Sigmoid colon (tissue), 7 donors: ENCODE measurements around the gene DNASE2B. TPM values are rescaled to one million over a fixed set of nuclear protein-coding genes. Genes with fewer than 3 reads are reported as not detected.
A peak's percentile ranks its signal among the peaks of the same experiment; 100 is the strongest.

Source experiments
- DNase-seq: peaks from one replicate; pipeline ENCODE4 v3.0.0-alpha.2; 2019
- H3K27ac ChIP-seq, 4 donors: fragments of 200-600 bp; sonication (generic); one replicate each; pipeline ENCODE4 v1.5.1; 2016 to 2019; ENCODE audit warnings: mild to moderate bottlenecking in 1 of 4
- H3K27me3 ChIP-seq, 3 donors: fragments of 200-600 bp; sonication (generic); one replicate each; pipeline ENCODE4 v1.5.1; 2019; ENCODE audit warnings: mild to moderate bottlenecking in 1 of 3
- H3K36me3 ChIP-seq, 4 donors: fragments of 200-600 bp; sonication (generic); one replicate each; pipeline ENCODE4 v1.5.1; 2016 to 2019
- H3K4me1 ChIP-seq, 4 donors: fragments of 200-600 bp; sonication (generic); one replicate each; pipeline ENCODE4 v1.5.1; 2017 to 2019
- H3K4me3 ChIP-seq, 4 donors: fragments of 200-600 bp; sonication (generic); one replicate each; pipeline ENCODE4 v1.5.1; 2017 to 2019; ENCODE audit warnings: mild to moderate bottlenecking in 2 of 4, moderate library complexity in 1 of 4
- H3K9me3 ChIP-seq, 4 donors: fragments of 200-600 bp in 3 of 4; sonication (generic) in 3 of 4; one replicate each; pipeline versions ENCODE4 v1.5.1 to v1.6.1; 2013 to 2019
- EP300 ChIP-seq, 4 donors: sonication (generic); formaldehyde crosslinking; IDR thresholded peaks; one replicate each; pipeline ENCODE4 v1.6.1; 2017; ENCODE audit warnings: antibody characterized with exemption in 4 of 4
- POLR2A ChIP-seq, 2 donors: fragments of 450-650 bp; IDR thresholded peaks; one replicate each; pipeline ENCODE4 v1.6.1; 2016; ENCODE audit warnings: antibody characterized with exemption in 2 of 2, mild to moderate bottlenecking in 2 of 2, moderate library complexity in 2 of 2
- POLR2AphosphoS5 ChIP-seq, 4 donors: sonication (generic); formaldehyde crosslinking; IDR thresholded peaks; one replicate each; pipeline ENCODE4 v1.6.1; 2017; ENCODE audit warnings: antibody characterized with exemption in 4 of 4
- WGBS, 2 donors: extraction: QIAGEN DNeasy Blood & Tissue Kit; methylation state at CpG; one replicate each; pipeline ENCODE4 v1.1.7; 2013; 5-methylcytosine and 5-hydroxymethylcytosine counted together
- intact Hi-C: fragments of 100-400 bp; cut with DNase I; formaldehyde crosslinking; loops from one replicate; pipeline ENCODE4 v1.15.1; 2023
- polyA plus RNA-seq, 3 donors: library from polyadenylated mRNA; stranded (reverse); fragments of 200-250 nt; gene quantifications; one replicate each; pipeline ENCODE4 v1.2.3, GENCODE V29; 2013
- total RNA-seq, 4 donors: library from RNA; depleted of rRNA; stranded (reverse); fragments of >200 nt; gene quantifications; one replicate each; pipeline ENCODE4 v1.1.0, GENCODE V29; 2016
- TF ChIP-seq, protein P1 (sequence below), 4 experiments: fragments of 450-650 bp in 3 of 4; fragments of 200-600 bp in 1 of 4; IDR thresholded peaks; one replicate each; pipeline ENCODE4 v1.5.1; 2016 to 2019; ENCODE audit warnings: antibody characterized with exemption in 4 of 4, mild to moderate bottlenecking in 3 of 4, moderate library complexity in 2 of 4
- donor health status: healthy with polysubstance abuse.
- donor health status: Bipolar disorder and iron deficiency.
- donor health status: healthy.

DNASE2B gene
- total and polyA plus RNA-seq, 7 donors, result 0.38 to 0.99 TPM; not detected in 5

DNA sequence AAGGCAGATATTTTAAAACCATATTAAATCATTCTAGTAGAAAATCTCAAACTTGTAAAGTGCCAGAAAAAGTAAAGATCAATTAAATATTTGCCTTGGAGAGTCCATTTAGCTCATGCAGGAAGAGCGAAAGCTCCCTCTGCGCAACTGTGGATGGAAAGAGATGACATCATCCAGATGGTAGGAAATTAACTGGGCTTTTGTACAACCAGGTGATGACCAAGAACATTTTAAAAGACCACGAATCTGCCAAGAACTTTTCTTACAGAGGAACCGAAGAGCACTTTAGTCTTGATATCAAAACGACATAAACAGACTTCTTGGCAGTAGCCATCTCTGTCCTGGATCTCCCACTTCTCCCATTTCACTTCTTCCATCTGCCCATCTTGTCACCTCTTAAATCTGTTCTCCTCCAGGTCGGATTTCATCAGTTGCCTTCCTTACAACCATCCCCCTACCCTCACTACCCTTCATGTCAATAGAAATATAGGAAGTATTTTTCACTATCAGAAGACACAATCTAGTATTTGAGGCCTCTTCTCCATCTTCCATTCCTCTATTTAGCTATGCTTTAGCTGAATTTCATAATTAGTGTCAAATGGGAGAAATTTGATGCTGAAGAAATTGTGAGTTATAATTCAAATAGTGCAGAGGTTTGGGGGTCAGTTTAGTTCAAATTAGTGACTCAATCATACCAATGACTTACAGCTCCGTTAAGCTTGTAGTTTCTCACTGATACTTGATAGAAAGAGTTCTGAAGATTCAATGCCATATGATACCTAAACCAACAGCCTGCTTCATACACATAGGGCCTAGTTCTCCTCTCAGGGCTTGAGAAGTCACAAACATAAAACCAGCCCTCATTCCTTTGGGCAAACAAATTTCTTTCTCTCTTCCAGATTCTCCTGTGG is 22.0 kb upstream of the DNASE2B start:
- Histone ChIP-seq H3K4me1 (peaks cover 0 to 34% (median 13%) of the 10 kb centered on the region in 4 donors), H3K27me3 (no peaks in the 10 kb centered on the region), H3K9me3 (no peaks in the 10 kb centered on the region), H3K27ac (peak overlapping the region in 3 of 4 donors; percentile 22 to 38 (median 27)), H3K4me3 (no peak overlapping the region), H3K36me3 (no peaks in the 10 kb centered on the region)
- WGBS, 2 donors, result 84 to 92% methylated on average over 7 of the region's 7 CpGs
- DNase-seq, result no peak
- intact Hi-C loops, result no loop called here
- TF ChIP-seq EP300 (IDR thresholded peaks at IDR 0.05), result no peak
- TF ChIP-seq, protein P1, sequence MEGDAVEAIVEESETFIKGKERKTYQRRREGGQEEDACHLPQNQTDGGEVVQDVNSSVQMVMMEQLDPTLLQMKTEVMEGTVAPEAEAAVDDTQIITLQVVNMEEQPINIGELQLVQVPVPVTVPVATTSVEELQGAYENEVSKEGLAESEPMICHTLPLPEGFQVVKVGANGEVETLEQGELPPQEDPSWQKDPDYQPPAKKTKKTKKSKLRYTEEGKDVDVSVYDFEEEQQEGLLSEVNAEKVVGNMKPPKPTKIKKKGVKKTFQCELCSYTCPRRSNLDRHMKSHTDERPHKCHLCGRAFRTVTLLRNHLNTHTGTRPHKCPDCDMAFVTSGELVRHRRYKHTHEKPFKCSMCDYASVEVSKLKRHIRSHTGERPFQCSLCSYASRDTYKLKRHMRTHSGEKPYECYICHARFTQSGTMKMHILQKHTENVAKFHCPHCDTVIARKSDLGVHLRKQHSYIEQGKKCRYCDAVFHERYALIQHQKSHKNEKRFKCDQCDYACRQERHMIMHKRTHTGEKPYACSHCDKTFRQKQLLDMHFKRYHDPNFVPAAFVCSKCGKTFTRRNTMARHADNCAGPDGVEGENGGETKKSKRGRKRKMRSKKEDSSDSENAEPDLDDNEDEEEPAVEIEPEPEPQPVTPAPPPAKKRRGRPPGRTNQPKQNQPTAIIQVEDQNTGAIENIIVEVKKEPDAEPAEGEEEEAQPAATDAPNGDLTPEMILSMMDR (IDR thresholded peaks at IDR 0.05), result no peak
- TF ChIP-seq POLR2AphosphoS5 (IDR thresholded peaks at IDR 0.05), result no peak
- no peak for TF ChIP-seq POLR2A (IDR thresholded peaks at IDR 0.05)

- no peak for DNase-seq
- Histone ChIP-seq H3K4me3 (no peak overlapping the region), H3K9me3 (no peaks in the 10 kb centered on the region), H3K27ac (no peak overlapping the region), H3K27me3 (no peaks in the 10 kb centered on the region), H3K4me1 (peaks cover 0 to 34% (median 13%) of the 10 kb centered on the region in 4 donors), H3K36me3 (no peaks in the 10 kb centered on the region)
- intact Hi-C loops, result no loop called here
- TF ChIP-seq EP300 (IDR thresholded peaks at IDR 0.05) (no peak), POLR2AphosphoS5 (IDR thresholded peaks at IDR 0.05) (no peak), POLR2A (IDR thresholded peaks at IDR 0.05) (no peak)
- TF ChIP-seq, protein P1 (IDR thresholded peaks at IDR 0.05), result no peak
- WGBS, 2 donors, result 56 to 67% methylated on average over 3 of the region's 3 CpGs
These were observed 20.7 kb upstream of the DNASE2B start for GRCh38 chr1:84377480-84378095.

- Histone ChIP-seq H3K27ac (no peak overlapping the region), H3K9me3 (no peaks in the 10 kb centered on the region), H3K4me3 (no peak overlapping the region), H3K27me3 (no peaks in the 10 kb centered on the region), H3K4me1 (peaks cover 0 to 21% (median 10%) of the 10 kb centered on the region in 4 donors), H3K36me3 (no peaks in the 10 kb centered on the region)
- WGBS, 2 donors, result 79 to 86% methylated on average over 4 of the region's 4 CpGs
- no peak for DNase-seq
- intact Hi-C loops, result no loop called here
- TF ChIP-seq, protein P1 (IDR thresholded peaks at IDR 0.05), result no peak
- TF ChIP-seq POLR2A (IDR thresholded peaks at IDR 0.05) (no peak), EP300 (IDR thresholded peaks at IDR 0.05) (no peak), POLR2AphosphoS5 (IDR thresholded peaks at IDR 0.05) (no peak)
These were observed 19.0 kb upstream of the DNASE2B start for GRCh38 chr1:84379138-84379916.

- Histone ChIP-seq H3K4me3 (no peak overlapping the region), H3K27me3 (no peaks in the 10 kb centered on the region), H3K9me3 (no peaks in the 10 kb centered on the region), H3K27ac (no peak overlapping the region), H3K36me3 (no peaks in the 10 kb centered on the region), H3K4me1 (peaks cover 0 to 21% (median 6%) of the 10 kb centered on the region in 4 donors)
- WGBS, 2 donors, result 78 to 83% methylated on average over 1 of the region's 1 CpG
- TF ChIP-seq POLR2AphosphoS5 (IDR thresholded peaks at IDR 0.05) (no peak), POLR2A (IDR thresholded peaks at IDR 0.05) (no peak), EP300 (IDR thresholded peaks at IDR 0.05) (no peak)
- TF ChIP-seq, protein P1 (IDR thresholded peaks at IDR 0.05), result no peak
- intact Hi-C loops, result no loop called here
- DNase-seq, result no peak
These were observed 18.4 kb upstream of the DNASE2B start for GRCh38 chr1:84379917-84380180.
